ENCODE results near the gene SNAPC3.

Gene SNAPC3

GRCh38 chr9:15485836-15486666, 63.4 kb downstream of the SNAPC3 start:
- H3K4me3 ChIP-seq (replicated peaks in 1 of 2; ENCODE audit: low read depth in 2 of 2, low read length in 2 of 2) = no peak overlapping the region
- peak; percentile 44 to 54 for DNase-seq (ENCODE audit: low read depth in 2 of 2)

GRCh38 chr9:15491950-15492349, 69.3 kb downstream of the SNAPC3 start:
- H3K4me3 ChIP-seq (replicated peaks in 1 of 2; ENCODE audit: low read depth in 2 of 2, low read length in 2 of 2) = no peak overlapping the region
- no peak for DNase-seq (ENCODE audit: low read depth in 2 of 2)
- no peak for TF ChIP-seq CTCF (IDR thresholded peaks at IDR 0.05; ENCODE audit: low read depth, low read length)

More at GRCh38 chr9:15485836-15486666, 63.4 kb downstream of the SNAPC3 start:
- peak; percentile 53 for TF ChIP-seq CTCF (IDR thresholded peaks at IDR 0.05; ENCODE audit: low read depth, low read length)

GRCh38 chr9:15492485-15493150, 69.9 kb downstream of the SNAPC3 start:
- H3K4me3 ChIP-seq (replicated peaks in 1 of 2; ENCODE audit: low read depth in 2 of 2, low read length in 2 of 2) = no peak overlapping the region
- no peak for TF ChIP-seq CTCF (IDR thresholded peaks at IDR 0.05; ENCODE audit: low read depth, low read length)
- no peak for DNase-seq (ENCODE audit: low read depth in 2 of 2)

- DNase-seq (ENCODE audit: low read depth in 2 of 2) = no peak
- no peak overlapping the region for H3K4me3 ChIP-seq (replicated peaks in 1 of 2; ENCODE audit: low read depth in 2 of 2, low read length in 2 of 2)
- no peak for TF ChIP-seq CTCF (IDR thresholded peaks at IDR 0.05; ENCODE audit: low read depth, low read length)
Observed at GRCh38 chr9:15498246-15498995, 75.7 kb downstream of the SNAPC3 start.

GRCh38 chr9:15499139-15499538, 76.5 kb downstream of the SNAPC3 start:
- H3K4me3 ChIP-seq (replicated peaks in 1 of 2; ENCODE audit: low read depth in 2 of 2, low read length in 2 of 2) = no peak overlapping the region
- no peak for DNase-seq (ENCODE audit: low read depth in 2 of 2)
- TF ChIP-seq CTCF (IDR thresholded peaks at IDR 0.05; ENCODE audit: low read depth, low read length) = no peak

- TF ChIP-seq CTCF (IDR thresholded peaks at IDR 0.05; ENCODE audit: low read depth, low read length) = no peak
- DNase-seq (ENCODE audit: low read depth in 2 of 2) = no peak
Observed at GRCh38 chr9:15501179-15501578, 78.5 kb downstream of the SNAPC3 start.

More at GRCh38 chr9:15501179-15501578, 78.5 kb downstream of the SNAPC3 start:
- no peak overlapping the region for H3K4me3 ChIP-seq (replicated peaks in 1 of 2; ENCODE audit: low read depth in 2 of 2, low read length in 2 of 2)
